Measurements from ENCODE around the gene PBLD.
"Not testable (repeated sequence)": the region's sequence is repeated elsewhere in the genome, so short reads cannot be mapped to it uniquely, and the experiment has no call there.

Gene PBLD

DNA sequence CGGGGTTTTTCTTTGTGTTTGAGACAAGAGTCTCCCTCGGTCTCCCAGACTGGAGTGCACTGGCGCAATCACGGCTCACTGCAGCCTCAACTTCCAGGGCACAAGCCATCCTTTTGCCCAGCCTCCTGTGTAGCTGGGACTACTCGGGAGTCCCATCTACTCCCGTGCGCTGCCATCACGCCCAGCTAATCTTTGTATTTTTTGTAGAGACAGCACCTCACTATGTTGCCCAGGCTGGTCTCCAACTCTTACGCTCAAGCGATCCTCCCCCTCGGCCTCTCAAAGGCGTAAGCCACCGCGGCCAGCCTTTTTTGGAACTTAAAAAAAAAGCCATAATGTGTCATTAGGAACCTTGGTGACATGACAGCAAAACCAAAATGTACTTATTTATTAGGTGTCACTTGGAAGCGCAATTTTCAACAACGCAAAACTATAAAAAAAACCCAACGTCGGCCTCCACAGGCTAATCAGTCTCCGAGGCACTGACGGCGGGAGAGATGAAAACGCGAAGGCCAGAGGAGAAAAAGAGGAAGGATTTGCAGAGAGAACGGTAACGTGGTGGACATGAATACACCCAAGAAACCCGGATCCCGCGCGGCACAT lies 1.8 kb downstream of the PBLD start:
- DNase-seq: no peak

DNA sequence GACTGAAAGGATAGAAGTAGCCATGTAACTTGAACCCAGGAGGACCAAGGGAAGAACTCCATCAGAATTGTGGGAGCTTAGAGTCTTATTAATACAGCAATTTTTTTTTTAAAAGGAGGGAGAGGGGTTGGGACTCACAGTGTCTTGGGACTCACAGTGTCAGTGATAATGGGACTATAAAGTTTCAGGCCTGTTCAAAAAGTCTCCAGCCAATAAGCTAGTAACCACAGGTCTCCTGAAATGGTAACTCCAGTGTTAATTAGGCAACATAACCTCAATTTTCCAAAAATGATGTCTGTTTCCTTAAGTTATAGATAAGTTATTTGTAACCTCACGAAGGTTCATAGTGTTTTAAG lies 3.2 kb downstream of the PBLD start:
- no peak for DNase-seq

DNA sequence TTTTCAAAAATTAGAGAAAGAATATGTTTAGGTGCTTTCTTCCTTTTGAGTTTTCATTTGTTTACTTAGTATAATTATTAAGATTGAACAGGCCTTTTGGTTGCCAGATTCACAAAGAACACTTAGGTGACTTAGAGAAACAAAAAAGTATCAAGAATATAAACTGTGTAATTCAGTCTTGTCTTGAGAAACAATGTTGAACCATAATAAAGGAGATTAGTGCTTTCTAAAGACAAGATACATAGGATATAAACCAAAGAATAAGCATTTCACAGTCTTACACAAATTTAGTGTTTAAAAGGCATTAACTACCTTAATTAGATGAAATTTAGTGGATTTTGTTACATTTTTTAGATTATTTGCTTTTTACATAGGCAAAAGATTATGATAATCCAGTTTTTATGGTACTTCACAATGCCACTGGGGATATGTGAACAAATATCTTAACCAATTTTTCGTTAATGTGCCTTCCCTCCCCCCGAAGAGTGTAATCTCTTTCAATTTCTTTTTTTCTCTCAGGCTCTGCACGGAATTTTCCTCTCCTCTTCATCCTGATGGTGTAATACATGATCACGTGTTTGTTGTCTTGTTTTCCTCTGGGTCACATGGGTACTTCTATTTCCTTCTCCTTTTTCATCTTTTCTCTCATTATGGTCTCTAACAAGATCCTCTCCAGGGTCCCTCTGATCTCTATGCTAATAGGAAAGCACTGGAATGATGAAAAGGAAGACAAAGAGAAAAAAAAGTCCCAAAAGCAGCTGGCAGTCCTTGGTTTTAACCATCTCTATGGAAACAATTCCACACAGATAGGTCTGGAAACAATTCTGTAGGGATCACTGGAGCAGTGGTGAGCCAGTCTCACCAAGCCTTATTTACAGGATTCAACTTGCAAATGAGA lies 4.6 kb downstream of the PBLD start:
- DNase-seq: no peak

DNA sequence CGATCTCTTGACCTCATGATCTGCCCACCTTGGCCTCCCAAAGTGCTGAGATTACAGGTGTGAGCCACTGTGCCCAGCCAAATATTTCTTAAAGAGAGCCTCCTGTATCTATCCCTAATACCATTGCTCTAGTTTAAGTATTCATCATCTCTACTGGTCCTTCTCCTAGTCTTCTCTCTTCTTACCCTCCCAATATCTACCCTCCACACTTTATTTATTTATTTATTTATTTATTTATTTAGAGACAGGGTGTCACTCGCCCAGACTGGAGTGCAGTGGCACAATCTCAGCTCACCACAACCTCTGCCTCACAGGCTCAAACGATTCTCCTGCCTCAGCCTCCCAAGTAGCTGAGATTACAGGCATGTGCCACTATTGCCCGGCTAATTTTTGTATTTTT lies 8.3 kb downstream of the PBLD start:
- DNase-seq: not testable (repeated sequence)

DNA sequence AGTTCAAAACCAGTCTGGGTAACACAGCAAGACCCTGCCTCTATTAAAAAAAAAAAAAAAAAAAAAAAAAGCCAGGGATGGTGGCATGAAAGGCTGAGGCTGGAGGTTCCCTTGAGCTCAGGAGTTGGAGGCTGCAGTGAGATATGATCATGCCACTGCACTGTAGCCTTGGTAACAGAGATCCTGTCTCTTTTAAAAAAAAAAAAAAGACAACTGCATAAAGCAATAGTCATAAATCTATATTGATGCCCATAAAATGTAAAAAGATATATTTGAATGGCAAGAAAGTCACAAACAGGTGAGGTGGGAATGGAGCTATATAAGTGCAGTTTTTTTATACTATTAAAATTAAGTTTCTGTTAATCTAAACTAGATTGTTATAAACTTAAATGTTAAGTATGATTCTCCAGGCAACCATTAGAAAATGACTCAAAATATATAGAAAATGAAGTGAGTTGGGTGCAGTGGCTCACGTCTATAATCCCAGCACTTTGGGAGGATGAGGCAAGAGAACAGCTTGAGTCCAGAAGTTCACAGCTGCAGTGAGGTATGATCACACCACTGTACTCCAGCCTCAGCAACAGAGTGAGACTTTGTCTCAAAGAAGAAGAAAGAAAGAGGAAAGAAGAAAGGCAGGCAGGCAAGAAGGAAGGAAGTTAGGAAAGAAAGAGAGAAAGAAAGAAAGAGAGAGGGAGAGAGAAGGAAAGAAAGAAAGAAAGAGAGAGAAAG lies 14.2 kb downstream of the PBLD start:
- DNase-seq: no peak

DNA sequence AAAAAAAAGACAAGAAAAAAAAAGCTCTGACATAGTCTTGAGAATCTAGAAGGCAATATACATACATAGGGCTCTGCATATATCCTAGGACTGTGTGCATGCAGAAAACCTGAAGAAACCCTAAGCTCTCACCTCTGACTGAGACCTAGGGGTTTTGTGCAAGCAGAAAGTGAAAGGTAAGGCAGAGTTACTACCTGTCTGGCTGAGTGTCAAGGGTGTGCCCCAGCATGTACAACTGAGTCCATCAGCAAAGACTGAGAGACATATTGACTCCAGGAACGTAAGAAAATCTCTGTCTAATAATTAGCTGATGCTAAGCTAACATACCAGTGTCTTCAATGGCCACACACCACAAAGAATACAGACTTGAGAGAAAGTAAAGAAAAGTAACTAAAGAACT lies 17.1 kb downstream of the PBLD start:
- no peak for DNase-seq

DNA sequence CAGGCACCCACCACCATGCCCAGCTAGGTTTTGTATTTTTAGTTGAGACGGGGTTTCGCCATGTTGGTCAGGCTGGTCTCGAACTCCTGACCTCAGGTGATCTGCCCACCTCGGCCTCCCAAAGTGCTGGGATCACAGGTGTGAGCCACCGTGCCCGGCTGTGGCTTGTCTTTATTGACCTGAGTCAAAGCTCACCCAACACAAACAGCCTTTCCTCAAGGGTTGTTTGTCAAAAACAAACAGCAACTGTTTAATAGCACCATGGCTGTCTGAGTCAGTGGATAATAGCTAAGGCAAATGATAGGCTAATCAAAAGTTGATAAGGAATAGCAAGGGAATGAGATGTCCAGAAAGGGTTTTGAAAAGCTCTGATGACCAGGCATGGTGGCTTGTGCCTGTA lies 17.8 kb downstream of the PBLD start:
- not testable (repeated sequence) for DNase-seq

DNA sequence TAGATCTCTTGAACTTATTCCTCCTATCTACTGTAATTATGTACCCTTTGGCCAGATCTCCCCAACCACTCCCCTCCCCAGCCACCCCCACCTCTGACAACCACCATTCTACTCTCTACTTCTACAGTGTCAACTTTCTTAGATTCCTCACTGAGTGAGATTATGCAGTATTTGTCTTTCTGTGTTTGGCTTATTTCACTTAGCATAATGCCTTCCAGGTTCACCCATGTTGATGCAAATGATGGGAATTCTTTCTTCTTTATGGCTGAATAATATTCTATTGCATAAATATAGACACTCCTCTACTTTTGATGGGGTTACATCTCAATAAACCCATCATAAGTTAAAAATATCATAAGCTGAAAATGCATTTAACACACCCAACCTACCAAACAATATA lies 22.2 kb downstream of the PBLD start:
- DNase-seq: no peak

DNA sequence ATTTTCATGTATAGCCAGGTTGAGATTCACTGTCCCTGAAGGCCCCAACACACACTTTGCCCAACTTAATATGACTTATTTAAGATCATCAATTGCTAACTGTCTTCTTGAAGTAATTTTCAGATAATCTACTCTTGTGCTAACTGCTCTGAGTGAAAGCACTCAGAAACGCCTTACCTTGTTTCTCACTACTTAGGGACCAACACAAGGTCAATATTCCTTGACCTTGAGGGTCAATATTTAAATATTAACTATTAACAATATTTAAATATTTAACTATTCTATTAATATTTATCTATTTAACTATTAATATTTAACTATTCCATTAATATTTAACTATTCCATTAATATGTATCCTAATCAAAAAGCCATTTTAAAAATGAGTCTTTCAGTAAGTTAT lies 26.9 kb downstream of the PBLD start:
- no peak for DNase-seq

DNA sequence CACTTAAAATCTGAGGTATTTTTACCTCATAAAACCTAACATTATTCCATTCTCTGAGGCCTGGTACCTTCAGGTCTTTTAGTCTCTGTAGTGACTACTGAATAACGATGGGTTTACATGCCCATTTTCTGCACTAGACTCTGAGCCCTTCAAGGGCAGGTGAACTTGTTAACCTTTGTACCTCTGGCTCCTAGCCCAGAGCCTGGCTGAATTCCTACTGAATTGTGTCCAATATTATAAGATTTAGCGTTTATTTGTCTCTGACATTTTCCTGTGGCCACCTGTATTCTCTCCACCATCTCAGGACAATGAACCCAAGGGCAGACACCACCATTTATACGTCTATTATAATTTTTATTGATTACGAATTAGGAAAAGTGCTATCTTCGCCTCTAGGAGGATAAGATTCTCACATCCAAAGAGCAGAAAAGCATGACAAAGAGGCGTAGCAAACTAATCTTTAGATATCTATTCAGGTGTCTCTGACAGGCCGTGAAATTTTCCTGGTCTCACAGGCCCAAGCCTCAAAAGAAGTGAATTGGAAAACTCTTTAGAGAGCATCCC lies 28.8 kb downstream of the PBLD start:
- no peak for DNase-seq

DNA sequence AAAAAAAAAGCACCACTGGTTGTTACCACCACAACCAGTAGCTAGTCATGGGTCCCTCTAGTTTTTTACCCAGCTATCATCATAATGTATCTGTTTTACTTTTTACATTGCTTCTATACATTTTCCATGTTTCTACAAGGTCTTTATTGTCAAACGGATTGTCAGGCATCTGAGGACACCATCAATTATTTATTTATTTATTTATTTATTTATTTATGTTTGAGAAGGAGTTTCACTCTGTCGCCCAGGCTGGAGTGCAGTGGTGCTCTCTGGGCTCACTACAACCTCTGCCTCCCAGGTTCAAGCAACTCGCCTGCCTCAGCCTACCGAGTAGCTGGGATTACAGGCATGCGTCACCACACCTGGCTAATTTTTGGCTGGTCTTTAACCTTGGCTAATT lies 29.9 kb downstream of the PBLD start:
- no peak for DNase-seq

DNA sequence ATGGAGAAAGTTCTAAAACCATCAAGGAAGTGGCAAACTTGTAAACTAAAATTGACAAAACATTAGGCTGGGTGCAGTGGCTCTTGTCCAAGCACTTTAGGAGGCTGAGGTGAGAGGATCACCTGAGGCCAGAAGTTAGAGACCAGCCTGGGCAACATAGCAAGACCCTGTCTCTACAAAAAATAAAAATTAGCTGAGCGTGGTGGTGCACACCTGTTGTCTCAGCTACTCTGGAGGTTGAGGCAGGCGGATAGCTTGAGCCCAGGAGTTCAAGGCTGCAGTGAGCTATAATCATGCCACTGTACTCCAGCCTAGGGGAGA lies 30.3 kb downstream of the PBLD start:
- DNase-seq: no peak

DNA sequence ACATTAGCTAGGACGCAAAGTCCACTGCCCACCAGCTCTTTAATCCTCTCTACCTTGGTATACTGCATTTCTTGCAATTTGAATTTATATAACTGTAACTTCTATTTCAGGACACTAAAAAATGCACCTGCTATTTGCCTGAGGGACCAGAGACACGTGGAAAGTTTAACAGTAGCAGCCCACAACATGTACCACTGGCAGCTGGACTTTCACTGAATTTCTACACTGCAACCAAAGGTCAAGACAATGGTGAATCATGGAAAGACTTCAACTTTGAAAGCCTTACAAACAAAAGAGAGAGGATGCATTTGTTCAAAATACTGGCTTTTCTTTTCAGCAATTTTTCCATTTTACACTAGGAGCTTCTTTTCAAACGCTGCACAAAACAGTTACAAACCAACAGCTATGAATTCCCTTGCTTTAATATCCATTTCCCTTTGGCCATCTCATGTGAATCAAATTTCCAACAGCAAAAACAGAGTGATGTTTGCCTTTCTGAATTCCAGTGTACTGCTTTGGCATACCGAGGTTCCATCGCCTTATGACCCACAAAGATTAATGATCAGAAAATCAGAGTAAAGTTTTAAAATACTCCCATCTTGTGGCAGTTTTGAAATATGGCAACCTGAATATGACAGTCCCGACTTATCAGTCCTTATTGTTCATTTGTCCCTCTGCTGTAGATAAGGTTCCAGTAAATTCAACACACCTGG lies 30.8 kb downstream of the PBLD start:
- DNase-seq: no peak

DNA sequence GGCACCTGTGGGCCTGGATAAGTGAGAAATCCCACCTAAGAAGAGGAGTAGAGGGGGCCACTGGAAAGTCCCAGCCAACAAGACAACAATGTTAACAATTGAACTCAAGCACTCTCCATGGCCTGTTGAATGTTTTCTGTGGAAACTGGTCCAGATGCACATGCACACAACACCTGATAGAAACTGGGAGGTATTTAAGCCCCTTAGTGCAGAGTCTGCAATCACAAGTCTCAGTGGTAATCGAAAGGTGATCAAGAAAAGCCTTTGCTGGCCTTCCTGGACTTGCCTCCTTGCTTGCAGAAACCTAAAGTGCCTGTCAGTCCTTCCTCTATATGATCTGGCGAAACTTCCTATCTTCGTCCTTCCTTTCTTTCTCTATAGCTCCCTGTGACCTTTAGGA lies 31.4 kb downstream of the PBLD start:
- DNase-seq: no peak

DNA sequence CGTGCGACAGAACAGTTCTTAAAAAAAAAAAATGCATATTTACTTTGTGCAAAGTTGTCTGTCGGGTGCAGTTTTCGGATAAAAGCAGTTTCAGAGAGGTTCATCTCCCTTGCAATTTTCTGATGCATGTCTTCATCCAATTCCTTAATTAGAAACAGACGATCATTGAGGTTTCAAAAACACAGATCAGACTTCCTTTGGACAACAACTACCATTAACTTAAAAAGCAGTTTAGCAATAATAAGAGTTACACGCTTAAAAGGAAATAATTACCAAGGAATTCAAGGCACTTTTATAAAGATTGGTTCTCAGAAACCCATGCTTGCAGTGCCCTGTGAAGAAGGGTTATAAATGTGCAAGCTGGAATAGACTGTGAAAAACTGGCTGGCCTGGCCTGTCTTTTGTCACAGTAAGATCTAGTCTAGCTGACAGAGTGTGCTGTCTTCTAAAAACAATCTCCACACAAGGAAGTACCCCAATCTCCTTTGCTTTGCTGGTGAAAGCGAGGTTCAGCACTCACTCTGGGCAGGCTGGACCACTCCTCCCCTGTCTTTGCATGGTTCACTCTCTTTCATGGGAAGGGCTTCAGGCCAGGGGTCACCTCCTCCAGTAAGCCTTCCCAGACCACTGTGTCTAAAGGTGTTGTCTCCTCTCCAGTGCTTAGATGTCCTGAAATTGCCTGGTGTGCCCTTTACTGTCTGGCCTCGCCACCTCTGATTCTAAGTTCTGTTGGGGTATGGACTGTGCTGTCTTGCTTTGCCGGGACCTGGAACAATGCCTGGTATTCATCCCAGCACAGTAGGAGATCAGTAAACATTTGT lies 35.7 kb downstream of the PBLD start:
- DNase-seq: no peak

DNA sequence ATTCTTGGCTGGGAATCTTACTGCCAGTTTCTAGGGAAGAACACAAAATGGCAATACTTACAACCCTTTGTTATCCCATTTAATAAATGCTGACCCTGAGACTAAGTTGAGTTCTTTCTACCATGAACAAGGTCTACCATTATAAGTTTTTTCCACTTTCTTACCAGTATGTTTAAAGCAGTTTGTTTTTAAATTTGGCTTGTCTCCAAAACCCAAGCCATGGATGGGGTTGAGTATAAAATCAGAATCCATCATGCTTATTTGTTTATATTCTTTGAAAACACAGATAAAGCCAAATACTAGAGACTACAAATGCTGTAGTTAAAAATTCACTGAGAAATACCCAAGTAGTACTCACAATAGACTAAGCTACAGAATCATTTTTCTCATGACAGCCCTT lies 42.0 kb downstream of the PBLD start:
- DNase-seq: no peak

DNA sequence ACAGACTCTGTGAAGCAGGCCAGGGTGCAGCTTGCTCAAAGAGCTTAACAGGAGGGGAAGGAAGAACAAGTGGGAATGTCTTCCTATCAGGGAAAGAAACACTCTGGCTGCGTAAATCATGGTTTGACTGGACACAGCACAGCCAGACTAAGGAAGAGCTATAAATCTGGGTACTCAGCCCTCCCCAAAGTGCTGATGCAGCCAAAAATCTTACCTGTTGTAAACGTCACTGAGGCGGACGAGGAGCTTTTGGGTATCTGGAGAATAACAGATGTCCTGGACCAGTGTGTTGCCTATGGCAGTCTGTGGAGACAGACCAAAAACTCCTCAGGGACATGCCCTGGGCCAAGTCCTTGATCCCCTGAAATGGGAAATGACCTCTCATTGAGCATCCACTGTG lies 44.0 kb downstream of the PBLD start:
- DNase-seq: no peak

DNA sequence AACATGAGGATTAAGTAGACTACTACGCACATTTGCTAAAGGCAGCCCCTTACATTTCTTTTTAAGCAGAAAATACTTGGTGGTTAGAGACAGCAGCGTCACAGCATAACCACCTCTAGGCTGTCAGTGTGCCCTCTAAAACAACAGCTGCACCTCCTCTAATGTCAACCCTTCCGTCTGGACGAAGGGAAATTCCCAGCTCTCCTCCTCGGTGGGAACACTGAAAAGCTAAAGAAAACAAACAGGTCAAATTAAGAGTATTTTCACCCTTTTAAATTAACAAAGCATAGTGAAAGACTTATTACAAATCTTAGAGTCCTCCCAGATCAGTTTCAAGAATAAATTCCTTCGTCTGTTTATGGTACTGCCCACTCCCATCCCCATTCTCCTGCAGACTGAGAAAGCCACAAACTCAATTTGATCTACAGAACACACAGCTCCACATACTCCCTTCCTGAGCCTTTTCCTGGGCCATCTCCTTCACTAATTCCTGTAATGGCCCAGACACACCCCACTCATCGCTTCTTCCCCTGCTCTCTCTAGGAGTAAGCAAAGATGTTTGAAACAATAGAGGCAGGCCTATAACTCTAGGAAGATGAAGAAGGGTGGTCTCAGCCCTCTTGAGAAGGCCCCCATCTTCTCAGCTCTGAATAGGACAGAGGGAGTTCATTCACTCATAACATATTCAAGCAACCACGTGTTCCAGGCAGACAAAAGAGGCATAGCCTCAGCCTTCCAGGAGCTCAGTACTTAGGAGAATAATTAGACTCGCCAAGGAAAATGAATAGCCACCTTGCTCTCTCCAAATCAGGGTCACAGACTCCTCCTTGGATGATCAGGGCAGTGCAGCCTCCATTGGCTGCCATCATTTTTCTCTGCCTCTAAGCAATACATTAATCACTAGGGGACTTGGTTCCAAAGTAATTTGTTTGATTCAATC lies 48.4 kb downstream of the PBLD start:
- no peak for DNase-seq

DNA sequence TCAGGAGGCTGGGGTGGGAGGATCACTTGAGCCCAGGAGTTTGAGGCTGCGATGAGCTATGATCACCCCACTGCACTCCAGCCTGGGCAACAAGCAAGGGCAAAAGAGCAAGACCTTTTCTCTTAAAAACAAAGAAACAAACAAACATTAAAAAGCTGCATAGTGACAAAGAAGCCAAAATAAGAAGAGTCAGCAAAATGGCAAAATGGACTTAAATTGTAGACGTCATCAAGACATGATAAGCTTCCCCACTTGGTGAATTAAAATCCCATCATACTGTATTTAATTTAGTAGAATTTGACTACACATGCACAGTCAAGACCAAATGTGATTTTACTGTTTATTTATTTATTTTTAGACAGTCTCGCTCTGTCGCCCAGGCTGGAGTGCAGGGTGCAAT lies 52.0 kb downstream of the PBLD start:
- DNase-seq: no peak

DNA sequence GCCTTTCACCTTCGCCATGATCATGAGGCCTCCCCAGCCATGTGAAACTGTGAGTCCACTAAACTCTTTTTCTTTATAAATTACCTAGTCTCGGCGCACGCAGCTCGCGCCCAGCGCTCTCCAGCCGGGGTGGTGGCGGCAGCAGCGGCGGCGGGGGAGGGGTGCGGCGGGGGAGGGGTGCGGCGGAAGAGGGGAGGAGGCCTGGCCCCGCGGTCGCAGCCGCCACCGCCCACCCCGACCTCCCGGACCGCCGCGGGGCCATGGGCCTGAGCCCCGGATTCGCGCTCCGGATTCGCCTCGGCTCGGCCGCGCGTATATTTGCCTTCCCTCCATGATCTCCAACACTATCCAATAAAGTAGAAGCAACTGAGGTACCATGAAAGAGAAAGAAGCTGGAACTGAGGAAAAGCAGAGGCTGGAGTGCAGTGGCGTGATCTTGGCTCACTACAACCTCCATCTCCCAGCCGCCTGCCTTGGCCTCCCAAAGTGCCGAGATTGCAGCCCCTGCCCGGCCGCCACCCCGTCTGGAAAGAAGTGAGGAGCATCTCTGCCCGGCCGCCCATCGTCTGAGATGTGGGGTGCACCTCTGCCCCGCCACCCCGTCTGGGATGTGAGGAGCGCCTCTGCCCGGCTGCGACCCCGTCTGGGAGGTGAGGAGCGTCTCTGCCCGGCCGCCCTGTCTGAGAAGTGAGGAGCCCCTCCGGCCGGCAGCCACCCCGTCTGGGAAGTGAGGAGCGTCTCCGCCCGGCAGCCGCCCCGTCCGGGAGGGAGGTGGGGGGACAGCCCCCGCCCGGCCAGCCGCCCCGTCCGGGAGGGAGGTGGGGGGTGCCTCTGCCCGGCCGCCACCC lies 53.6 kb downstream of the PBLD start:
- not testable (repeated sequence) for DNase-seq

All from GOT3 (cell line).